IPS-15b (cell line): ENCODE results near the gene PRSS22.

Source experiments
- H3K27me3 ChIP-seq: one replicate; pipeline ENCODE4 v1.6.1; 2013; ENCODE audit warnings: low read length; ENCODE audit not compliant: control insufficient read depth, insufficient read depth
- H3K36me3 ChIP-seq: one replicate; pipeline ENCODE4 v1.6.1; 2013; ENCODE audit warnings: low read length; ENCODE audit not compliant: control insufficient read depth, insufficient read depth
- H3K4me1 ChIP-seq: one replicate; pipeline ENCODE4 v1.6.1; 2013; ENCODE audit warnings: mild to moderate bottlenecking, low read length; ENCODE audit not compliant: control insufficient read depth, insufficient read depth
- H3K4me3 ChIP-seq: one replicate; pipeline ENCODE4 v1.5.1; 2013; ENCODE audit warnings: low read depth, low read length
- H3K9ac ChIP-seq: one replicate; pipeline ENCODE4 v1.6.1; 2013; ENCODE audit warnings: low read depth, mild to moderate bottlenecking, low read length
- H3K9me3 ChIP-seq: one replicate; pipeline ENCODE4 v1.6.1; 2013; ENCODE audit warnings: mild to moderate bottlenecking, low read length; ENCODE audit not compliant: control insufficient read depth, insufficient read depth

Gene PRSS22

DNA sequence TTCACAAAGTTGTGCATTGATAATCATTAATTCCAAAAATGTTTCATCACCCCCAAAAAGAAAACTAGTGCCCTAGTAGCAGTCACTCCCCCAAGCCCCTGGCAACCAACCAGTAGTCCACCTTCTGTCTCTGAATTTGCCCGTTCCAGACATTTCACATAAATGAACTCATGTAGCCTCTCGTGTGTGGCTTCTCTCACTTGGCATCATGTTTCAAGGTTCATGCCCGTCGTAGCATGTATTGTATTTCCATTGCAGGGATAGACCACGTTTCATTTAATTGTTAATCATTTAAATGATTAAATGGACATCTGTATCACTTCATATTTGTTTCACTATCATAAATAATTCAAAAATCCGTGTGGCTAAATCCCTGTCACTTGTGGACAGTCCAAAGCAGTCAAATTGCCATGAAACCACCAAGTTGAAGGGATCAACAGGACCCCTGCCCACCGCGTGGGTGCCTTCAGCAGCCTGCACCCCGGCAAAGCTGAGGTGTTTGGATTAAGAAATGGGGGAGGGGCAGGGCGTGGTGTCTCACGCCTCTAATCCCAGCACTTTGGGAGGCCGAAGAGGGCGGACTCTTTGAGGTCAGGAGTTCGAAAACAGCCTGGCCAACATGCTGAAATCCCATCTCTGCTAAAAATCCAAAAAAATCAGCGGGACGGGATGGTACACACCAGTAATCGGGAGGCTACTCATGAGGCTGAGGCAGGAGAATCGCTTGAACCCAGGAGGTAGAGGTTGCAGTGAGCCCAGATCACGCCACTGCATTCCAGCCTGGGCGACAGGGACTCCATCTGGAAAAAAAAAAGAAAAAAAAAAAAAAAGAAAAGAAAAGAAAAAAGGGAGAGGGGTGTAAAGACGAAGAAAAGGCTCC is 16.3 kb upstream of the PRSS22 start:
- H3K36me3 ChIP-seq: no peaks in the 10 kb centered on the region
- no peaks in the 10 kb centered on the region for H3K4me1 ChIP-seq
- no peaks in the 10 kb centered on the region for H3K9me3 ChIP-seq
- H3K27me3 ChIP-seq: peaks cover 5% of the 10 kb centered on the region
- H3K9ac ChIP-seq: peak overlapping the region; percentile 24
- peak overlapping the region; percentile 19 for H3K4me3 ChIP-seq

DNA sequence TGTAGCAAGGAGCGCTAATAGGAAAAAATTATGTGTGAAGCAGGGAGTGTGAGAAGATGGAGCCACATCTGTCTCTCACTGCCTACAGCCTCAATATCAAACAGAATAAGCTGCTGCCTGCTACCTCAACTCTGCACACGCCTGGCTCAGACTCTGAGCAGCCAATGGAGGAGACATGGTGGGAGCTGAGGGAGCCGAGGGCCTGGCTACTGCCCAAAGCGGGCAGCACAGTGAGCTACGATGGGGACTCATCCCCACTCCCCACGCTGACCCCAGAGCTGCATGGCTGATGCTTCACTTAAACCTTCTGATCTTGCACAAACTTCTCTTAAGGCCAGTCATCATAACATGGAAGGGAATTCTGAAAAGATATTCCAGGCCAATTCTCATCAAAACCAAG is 14.0 kb upstream of the PRSS22 start:
- Histone ChIP-seq H3K9me3 (no peaks in the 10 kb centered on the region), H3K36me3 (no peaks in the 10 kb centered on the region), H3K27me3 (peaks cover 5% of the 10 kb centered on the region), H3K4me1 (no peaks in the 10 kb centered on the region), H3K4me3 (no peak overlapping the region), H3K9ac (no peak overlapping the region)

DNA sequence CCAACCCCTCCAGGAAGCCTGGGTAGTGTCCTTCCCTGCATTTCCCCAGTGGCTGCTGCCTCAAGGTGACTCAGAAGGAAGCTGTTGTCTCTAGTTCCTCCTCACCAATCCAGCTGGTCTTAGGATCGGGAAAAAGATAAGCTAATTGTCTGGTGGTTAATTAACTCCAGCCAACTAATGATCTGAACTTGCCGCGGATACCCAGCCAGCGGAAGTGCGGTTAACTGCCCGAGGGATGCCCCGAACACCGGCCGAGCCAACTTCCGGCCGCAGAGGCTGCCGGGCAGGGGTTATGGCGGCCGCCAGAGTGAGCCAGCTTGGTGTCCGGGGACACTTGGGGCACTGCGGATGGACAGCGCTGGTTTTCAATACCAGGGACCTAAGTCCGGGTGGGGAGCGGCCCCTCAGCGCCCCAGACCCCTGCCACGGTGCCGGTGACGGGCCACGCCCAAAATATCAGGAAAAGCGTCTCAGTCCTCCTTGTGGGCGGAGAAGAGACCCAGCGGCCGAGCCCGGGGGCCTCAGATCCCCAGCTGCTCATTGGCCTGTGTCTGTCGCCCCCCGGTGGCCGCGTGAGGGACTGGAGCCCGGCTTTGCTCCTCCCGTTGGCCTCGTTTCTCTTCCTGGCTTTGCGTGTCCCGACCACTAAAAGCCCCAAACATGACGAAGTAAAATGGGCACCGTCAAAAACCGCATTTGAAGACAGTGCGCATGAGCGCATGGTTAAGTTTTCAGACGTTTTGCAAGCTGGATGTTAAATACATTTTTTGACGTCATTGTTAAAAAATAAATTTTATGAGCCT is 10.2 kb upstream of the PRSS22 start:
- Histone ChIP-seq H3K4me1 (no peaks in the 10 kb centered on the region), H3K27me3 (peaks cover 22% of the 10 kb centered on the region), H3K9ac (peak overlapping the region; percentile 76), H3K36me3 (no peaks in the 10 kb centered on the region), H3K4me3 (peak overlapping the region; percentile 87), H3K9me3 (no peaks in the 10 kb centered on the region)

DNA sequence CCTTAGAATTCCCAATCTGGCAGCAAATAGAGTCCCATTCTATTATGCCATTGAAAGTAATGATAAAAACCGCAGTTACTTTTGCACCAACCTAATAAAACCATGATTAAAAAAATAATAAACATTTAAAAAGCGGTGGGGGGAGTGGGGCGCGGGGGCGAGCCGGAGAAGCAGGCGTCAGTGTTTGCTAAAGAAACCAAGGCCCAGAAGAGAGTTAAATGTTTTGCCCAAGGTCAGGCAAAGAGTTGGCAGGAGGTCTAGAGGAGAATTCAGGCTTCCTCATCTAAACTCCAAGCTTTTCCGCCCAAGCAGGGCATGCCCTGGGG is 9.7 kb upstream of the PRSS22 start:
- Histone ChIP-seq H3K27me3 (peaks cover 22% of the 10 kb centered on the region), H3K9ac (peak overlapping the region; percentile 76)

DNA sequence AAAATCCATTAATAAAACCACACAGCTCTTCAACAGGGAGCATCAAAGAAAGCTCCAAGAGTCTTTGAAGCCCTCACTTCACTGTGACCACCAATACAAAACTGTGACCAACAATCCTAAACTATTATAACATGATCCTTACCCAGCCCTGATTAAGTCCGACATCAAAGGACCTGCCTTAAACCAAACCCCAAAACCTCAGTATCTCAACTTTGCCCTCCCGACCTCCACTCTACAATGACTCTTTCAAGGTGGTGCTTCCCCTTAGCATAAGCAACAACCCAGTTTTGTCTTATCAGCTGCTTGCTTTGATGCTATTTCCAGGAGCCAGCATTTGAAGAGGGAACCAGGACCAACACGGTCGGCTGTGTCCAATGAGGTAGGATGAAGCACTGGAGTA is 8.5 kb upstream of the PRSS22 start:
- H3K36me3 ChIP-seq: no peaks in the 10 kb centered on the region
- no peaks in the 10 kb centered on the region for H3K4me1 ChIP-seq
- no peak overlapping the region for H3K4me3 ChIP-seq
- peaks cover 22% of the 10 kb centered on the region for H3K27me3 ChIP-seq
- no peak overlapping the region for H3K9ac ChIP-seq
- H3K9me3 ChIP-seq: no peaks in the 10 kb centered on the region

More for the DNA sequence above, 9.7 kb upstream of the PRSS22 start:
- H3K4me3 ChIP-seq: peak overlapping the region; percentile 87
- H3K9me3 ChIP-seq: no peaks in the 10 kb centered on the region
- no peaks in the 10 kb centered on the region for H3K4me1 ChIP-seq
- no peaks in the 10 kb centered on the region for H3K36me3 ChIP-seq

DNA sequence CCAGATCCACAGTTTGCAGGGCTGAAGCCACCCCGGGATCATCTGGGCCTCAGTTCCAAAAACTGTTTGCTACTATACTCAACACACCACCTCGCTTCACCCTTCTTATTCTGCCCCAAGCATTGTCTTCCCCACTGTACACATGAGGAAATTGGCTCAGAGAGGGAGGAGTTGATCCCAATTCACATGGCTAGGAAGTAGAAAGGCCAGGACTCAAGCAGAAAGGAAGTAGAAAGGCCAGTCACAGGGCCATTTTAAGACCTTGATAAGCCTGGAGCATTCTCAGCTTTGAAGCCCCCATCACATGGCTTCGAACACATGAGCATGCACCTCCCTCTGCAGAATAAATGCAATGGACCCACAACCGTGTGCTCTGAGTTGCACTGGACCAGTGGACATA is 7.7 kb upstream of the PRSS22 start:
- Histone ChIP-seq H3K4me1 (no peaks in the 10 kb centered on the region), H3K27me3 (peaks cover 20% of the 10 kb centered on the region), H3K36me3 (no peaks in the 10 kb centered on the region), H3K9ac (no peak overlapping the region), H3K9me3 (no peaks in the 10 kb centered on the region), H3K4me3 (no peak overlapping the region)

DNA sequence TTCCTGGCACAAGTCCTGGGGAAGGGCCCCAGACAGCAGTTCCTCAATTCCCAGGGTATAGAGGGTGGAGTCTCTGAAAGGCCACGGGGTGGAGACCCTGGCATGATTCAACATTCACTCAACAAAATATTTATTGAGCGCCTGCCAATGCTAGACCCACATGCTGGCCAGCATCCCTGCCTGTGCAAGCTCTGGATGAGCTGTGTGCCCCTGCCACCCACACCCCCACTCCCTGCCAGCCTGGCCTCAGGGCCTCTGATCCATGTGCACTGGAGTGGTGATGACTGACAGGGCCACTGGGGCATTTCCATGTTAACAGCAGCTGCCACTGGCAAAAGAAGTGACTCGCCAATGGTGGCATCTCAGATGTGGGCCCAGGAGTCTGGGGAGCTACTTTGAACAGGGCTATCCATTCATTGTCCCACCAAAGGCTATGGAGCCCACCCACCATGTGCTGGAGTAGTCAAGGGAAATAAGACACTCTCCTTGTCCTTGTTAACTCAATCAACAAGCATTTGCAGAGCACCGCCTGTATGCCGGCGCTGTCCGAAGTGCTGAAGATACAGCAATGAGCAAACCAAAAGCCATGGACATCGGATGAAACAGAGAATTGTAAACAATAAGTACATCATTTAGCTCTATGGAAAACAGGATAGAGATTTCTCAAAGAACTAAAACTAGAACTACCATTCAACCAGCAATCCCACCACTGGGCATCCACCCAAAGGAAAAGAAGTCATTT is 3.0 kb upstream of the PRSS22 start:
- Histone ChIP-seq H3K4me3 (no peak overlapping the region), H3K27me3 (peaks cover 12% of the 10 kb centered on the region), H3K9me3 (no peaks in the 10 kb centered on the region), H3K36me3 (no peaks in the 10 kb centered on the region), H3K9ac (no peak overlapping the region), H3K4me1 (no peaks in the 10 kb centered on the region)

DNA sequence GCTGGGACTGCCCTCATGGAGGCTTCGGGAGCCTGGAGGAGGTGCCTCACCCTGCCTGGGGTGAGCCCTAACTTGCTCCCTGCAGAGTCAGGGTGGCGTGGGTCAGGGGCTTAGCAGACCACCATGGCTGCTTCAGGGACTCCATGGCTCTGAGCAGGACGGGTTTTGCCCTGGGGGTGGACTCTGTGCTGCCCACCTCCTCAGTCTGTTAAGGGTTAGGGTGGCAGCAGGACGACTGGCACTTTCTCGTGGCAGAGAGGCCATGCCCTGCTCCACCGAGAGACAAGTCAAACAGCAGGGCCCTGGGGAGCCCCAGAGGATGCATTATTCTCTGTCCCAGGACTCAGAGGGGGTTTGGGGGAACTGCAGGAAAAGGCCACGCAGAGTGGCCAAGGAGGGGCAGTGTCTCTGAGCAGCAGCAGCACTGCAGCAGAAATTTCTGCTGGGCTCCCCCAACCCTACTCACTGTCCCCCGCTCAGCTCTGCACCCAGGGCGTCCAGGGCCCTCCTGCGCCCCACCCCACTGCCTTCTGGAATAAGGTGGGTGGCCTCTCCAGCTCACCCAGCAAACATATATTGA is 1.8 kb upstream of the PRSS22 start:
- Histone ChIP-seq H3K4me3 (no peak overlapping the region), H3K4me1 (no peaks in the 10 kb centered on the region), H3K36me3 (peaks cover 4% of the 10 kb centered on the region), H3K9me3 (no peaks in the 10 kb centered on the region), H3K27me3 (peaks cover 2% of the 10 kb centered on the region), H3K9ac (no peak overlapping the region)

DNA sequence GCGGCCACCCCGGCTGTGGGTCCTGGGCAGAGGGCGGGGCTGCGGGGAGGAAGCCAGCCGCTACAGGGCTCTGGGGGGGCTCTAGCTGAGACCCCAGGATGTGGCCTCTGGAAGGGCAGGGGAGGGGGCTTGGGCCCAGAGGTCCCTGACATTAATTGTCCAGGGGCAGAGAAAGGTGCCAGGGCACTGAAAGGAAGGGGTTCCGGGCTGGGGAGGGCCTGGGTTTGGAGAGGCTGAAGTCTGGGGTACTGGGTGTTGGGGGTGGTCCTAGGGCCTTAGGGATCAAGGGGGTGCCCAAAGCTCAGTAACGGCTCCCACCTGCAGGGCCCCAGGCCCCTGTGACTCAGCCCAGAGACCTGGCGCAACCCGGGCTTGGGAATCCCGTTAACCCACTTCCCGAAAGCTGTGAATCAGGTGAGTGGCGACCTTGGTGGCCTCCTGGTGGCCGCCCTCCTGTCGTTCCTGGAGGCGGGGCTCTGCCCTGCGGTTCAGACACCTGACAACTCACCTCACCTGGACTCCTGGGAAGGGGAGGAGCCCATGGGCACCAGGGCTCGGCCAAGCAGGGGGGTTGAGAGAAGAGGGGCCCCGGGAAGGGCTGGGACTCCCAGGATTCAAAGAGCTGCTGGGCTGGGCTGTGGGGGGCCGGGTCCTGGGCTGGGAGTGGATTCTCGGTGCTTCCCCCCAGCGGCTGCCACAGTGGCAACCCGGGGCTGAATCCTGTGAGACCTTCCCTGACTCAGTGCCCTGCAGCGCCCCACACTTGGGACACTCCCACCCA is 465 bp upstream of the PRSS22 start:
- Histone ChIP-seq H3K27me3 (peaks cover 2% of the 10 kb centered on the region), H3K9ac (peak overlapping the region; percentile 54), H3K9me3 (peaks cover 5% of the 10 kb centered on the region), H3K4me3 (peak overlapping the region; percentile 88), H3K4me1 (no peaks in the 10 kb centered on the region), H3K36me3 (peaks cover 4% of the 10 kb centered on the region)

DNA sequence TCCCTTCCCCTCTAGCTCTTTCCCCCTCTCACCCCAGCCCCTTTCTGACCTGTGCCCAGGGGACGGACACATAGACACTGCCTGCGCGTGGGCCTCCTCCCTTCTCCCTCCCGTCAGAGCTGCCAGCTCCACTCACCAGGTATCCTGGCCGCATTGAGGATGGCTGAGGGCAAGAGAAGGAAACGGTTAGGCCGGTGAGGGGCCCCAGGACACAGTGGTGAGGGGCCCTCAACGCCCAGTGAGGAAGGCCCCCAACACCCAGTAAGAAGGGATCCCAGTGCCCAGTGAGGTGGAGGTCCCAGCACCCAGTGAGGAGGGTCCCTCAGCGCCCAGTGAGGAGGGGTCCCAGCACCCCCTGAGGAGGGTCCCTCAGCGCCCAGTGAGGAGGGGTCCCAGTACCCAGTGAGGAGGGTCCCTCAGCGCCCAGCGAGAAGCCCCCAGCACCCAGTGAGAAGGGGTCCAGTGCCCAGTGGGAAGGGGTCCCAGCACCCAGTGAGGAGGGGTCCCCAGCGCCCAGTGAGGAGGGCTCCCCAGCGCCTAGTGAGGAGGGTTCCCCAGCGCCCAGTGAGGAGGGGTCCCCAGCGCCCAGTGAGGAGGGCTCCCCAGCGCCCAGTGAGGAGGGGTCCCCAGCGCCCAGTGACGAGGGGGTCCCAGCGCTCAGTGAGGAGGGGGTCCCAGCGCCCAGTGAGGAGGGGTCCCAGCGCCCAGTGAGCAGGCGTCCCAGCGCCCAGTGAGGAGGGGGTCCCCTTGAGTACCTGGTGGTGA is 1.1 kb downstream of the PRSS22 start:
- Histone ChIP-seq H3K9ac (peak overlapping the region; percentile 65), H3K36me3 (peaks cover 4% of the 10 kb centered on the region), H3K4me3 (peak overlapping the region; percentile 88), H3K27me3 (peaks cover 2% of the 10 kb centered on the region), H3K4me1 (no peaks in the 10 kb centered on the region), H3K9me3 (peaks cover 5% of the 10 kb centered on the region)
